IMR-90 (cell line): Measurements from ENCODE around the gene PRELP. TPM values are rescaled to one million over a fixed set of nuclear protein-coding genes. Genes with fewer than 3 reads are reported as not detected.

Source experiments
- ATAC-seq: fragments of 200-7000 bp; cut with Tn5 transposase; 2 replicates; pipeline ENCODE4 v1.9.1; 2020; ENCODE audit warnings: low read depth, mild to moderate bottlenecking, moderate library complexity
- BruUV-seq: library from RNA; stranded (reverse); fragments of 400-500 nt; replicated peaks from 2 replicates; lab custom pipeline; 2021; lab: Mats Ljungman, UMichigan
- CTCF ChIA-PET: fragments of 300-600 bp; formaldehyde crosslinking; extraction: SDS; loops from one replicate; lab custom pipeline; 2021; ENCODE audit warnings: antibody characterized with exemption; lab: Yijun Ruan, JAX
- POLR2A ChIA-PET: fragments of 300-600 bp; sonication (Branson Sonifier 250); formaldehyde crosslinking; loops from one replicate; lab custom pipeline; 2022; ENCODE audit warnings: antibody characterized with exemption; ENCODE audit not compliant: unreplicated experiment; lab: Charles Lee
- DNase-seq: peaks from one replicate; pipeline ENCODE4 v3.0.0; 2013
- H2AFZ ChIP-seq: replicated peaks from 2 replicates; pipeline ENCODE3; 2013; ENCODE audit warnings: low read length, mild to moderate bottlenecking; ENCODE audit not compliant: poor library complexity
- H2AK5ac ChIP-seq: 2 replicates; pipeline ENCODE4 v1.6.1; 2013; ENCODE audit warnings: low read depth, low read length, inconsistent platforms
- H2AK9ac ChIP-seq: replicated peaks from 2 replicates; pipeline ENCODE3; 2013; ENCODE audit warnings: mild to moderate bottlenecking, low read depth, low read length, moderate library complexity; ENCODE audit not compliant: poor library complexity
- H2BK120ac ChIP-seq: 2 replicates; pipeline ENCODE4 v1.6.1; 2013; ENCODE audit warnings: low read depth, low read length, inconsistent platforms
- H2BK15ac ChIP-seq: 3 replicates; pipeline ENCODE4 v1.6.1; 2013; ENCODE audit warnings: low read depth, low read length, inconsistent platforms
- H2BK20ac ChIP-seq: 2 replicates; pipeline ENCODE4 v1.6.1; 2013; ENCODE audit warnings: low read depth, mild to moderate bottlenecking, inconsistent platforms, low read length, moderate library complexity
- H2BK5ac ChIP-seq: 2 replicates; pipeline ENCODE4 v1.6.1; 2013; ENCODE audit warnings: mild to moderate bottlenecking, low read depth, low read length, inconsistent platforms; ENCODE audit not compliant: poor library complexity, severe bottlenecking
- H3K14ac ChIP-seq: replicated peaks from 2 replicates; pipeline ENCODE4 v1.6.1; 2013; ENCODE audit warnings: low read depth, low read length, inconsistent platforms
- H3K18ac ChIP-seq: 2 replicates; pipeline ENCODE4 v1.6.1; 2013; ENCODE audit warnings: low read depth, low read length, control low read depth
- H3K23ac ChIP-seq: 2 replicates; pipeline ENCODE4 v1.6.1; 2013; ENCODE audit warnings: low read depth, low read length, inconsistent platforms
- H3K27ac ChIP-seq: 2 replicates; pipeline ENCODE4 v1.5.1; 2013; ENCODE audit warnings: mild to moderate bottlenecking, control low read depth, low read length; ENCODE audit not compliant: insufficient read depth
- H3K27me3 ChIP-seq: 2 replicates; pipeline ENCODE4 v1.6.1; 2013; ENCODE audit warnings: low read length; ENCODE audit not compliant: control insufficient read depth, insufficient read depth
- H3K36me3 ChIP-seq: 2 replicates; pipeline ENCODE4 v1.6.1; 2013; ENCODE audit warnings: low read length, mixed read lengths; ENCODE audit not compliant: control insufficient read depth, insufficient read depth
- H3K4ac ChIP-seq: 2 replicates; pipeline ENCODE4 v1.6.1; 2013; ENCODE audit warnings: low read depth, low read length, inconsistent platforms
- H3K4me1 ChIP-seq: 2 replicates; pipeline ENCODE4 v1.6.1; 2013; ENCODE audit warnings: low read length, mixed read lengths; ENCODE audit not compliant: control insufficient read depth, insufficient read depth
- H3K4me2 ChIP-seq: 2 replicates; pipeline ENCODE4 v1.6.1; 2013; ENCODE audit warnings: low read depth, mild to moderate bottlenecking, control low read depth, low read length, moderate library complexity
- H3K4me3 ChIP-seq: 2 replicates; pipeline ENCODE4 v1.5.1; 2013; ENCODE audit warnings: low read depth, mild to moderate bottlenecking, control low read depth, low read length, moderate library complexity; ENCODE audit not compliant: insufficient read depth
- H3K56ac ChIP-seq: 2 replicates; pipeline ENCODE4 v1.6.1; 2013; ENCODE audit warnings: low read length, inconsistent platforms; ENCODE audit not compliant: insufficient read depth; ENCODE audit errors: extremely low read depth
- H3K79me1 ChIP-seq, 2 experiments: 2 replicates each; pipeline ENCODE4 v1.6.1; 2013; ENCODE audit warnings: low read length in 2 of 2, inconsistent platforms in 1 of 2, low read depth in 1 of 2
- H3K9ac ChIP-seq: 2 replicates; pipeline ENCODE4 v1.6.1; 2013; ENCODE audit warnings: low read depth, low read length, control low read depth
- H3K9me1 ChIP-seq: 2 replicates; pipeline ENCODE4 v1.6.1; 2013; ENCODE audit warnings: low read length, inconsistent platforms; ENCODE audit not compliant: insufficient read depth
- H3K9me3 ChIP-seq: 2 replicates; pipeline ENCODE4 v1.6.1; 2013; ENCODE audit warnings: low read length; ENCODE audit not compliant: control insufficient read depth, insufficient read depth
- H4K20me1 ChIP-seq: 2 replicates; pipeline ENCODE4 v1.6.1; 2013; ENCODE audit warnings: low read length, inconsistent platforms; ENCODE audit not compliant: insufficient read depth
- H4K5ac ChIP-seq: 2 replicates; pipeline ENCODE4 v1.6.1; 2013; ENCODE audit warnings: mild to moderate bottlenecking, low read depth, low read length, control low read depth
- H4K8ac ChIP-seq, 2 experiments: 2 replicates each; pipeline ENCODE4 v1.6.1; 2013; ENCODE audit warnings: low read depth in 2 of 2, low read length in 2 of 2, control low read depth in 1 of 2, inconsistent platforms in 1 of 2
- H4K91ac ChIP-seq: 2 replicates; pipeline ENCODE4 v1.6.1; 2013; ENCODE audit warnings: low read depth, low read length, inconsistent platforms; ENCODE audit not compliant: insufficient read depth
- CEBPB ChIP-seq: IDR thresholded peaks from 2 replicates; pipeline ENCODE4 v1.6.1; 2012; ENCODE audit warnings: low read depth, low read length, improper control_type of control experiment
- WGBS, 2 experiments: methylation state at CpG; one replicate each; pipeline versions ENCODE4 v1.1.5 to v1.1.7; 2013; ENCODE audit warnings: missing lambda C conversion rate in 2 of 2; ENCODE audit not compliant: insufficient read length in 1 of 2; ENCODE audit errors: extremely low coverage in 2 of 2; 5-methylcytosine and 5-hydroxymethylcytosine counted together
- dilution Hi-C: fragments of 300-500 bp; cut with HindIII; formaldehyde crosslinking; loops from one replicate; pipeline ENCODE4 v1.14.3; 2018; ENCODE audit warnings: low sequenced_read_pairs; ENCODE audit not compliant: unreplicated experiment
- in situ Hi-C: fragments of 300-500 bp; cut with MboI; formaldehyde crosslinking; loops from 3 replicates; pipeline ENCODE4 v1.14.3; 2019; ENCODE audit warnings: low sequenced_read_pairs, inconsistent platforms, mixed read lengths
- intact Hi-C: fragments of 100-400 bp; cut with micrococcal nuclease; formaldehyde crosslinking; loops from 2 replicates; pipeline ENCODE4 v1.10.0; 2022
- polyA plus RNA-seq, 3 experiments: library from polyadenylated mRNA; depleted of rRNA; stranded (reverse); fragments of >200 nt; gene quantifications; 2 replicates each; pipeline ENCODE4 v1.2.3, GENCODE V29; 2012; ENCODE audit warnings: low replicate concordance in 1 of 3
- total RNA-seq: library from RNA; depleted of rRNA; stranded (reverse); fragments of >200 nt; gene quantifications from 2 replicates; pipeline ENCODE4 v1.2.3, GENCODE V29; 2012

PRELP gene
- total and polyA plus RNA-seq, 2 of the 4 experiments (the other 2 are of a cell fraction), result 0.56 TPM; not detected in 1

DNA sequence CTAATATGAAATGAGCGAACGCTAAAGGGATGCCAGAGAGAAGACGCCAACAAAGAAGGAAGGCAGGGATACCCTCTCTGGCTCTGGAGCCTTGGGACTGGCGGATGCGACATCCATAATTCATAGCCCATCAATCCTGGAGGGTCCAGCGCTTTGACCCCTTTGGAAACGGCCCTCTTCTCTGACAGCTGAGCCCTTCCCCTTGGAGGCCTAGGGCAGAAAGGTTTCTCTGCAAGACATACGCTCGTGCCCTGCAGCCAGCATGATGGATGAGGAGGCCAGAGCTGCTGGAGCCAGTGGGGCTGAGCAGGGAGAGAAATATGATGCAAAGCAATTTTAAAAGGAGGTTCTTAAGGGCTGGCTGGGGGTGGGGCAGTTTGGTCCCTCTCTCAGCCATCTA lies 40.6 kb downstream of the PRELP start:
- Histone ChIP-seq H3K4me1 (peaks cover 33% of the 10 kb centered on the region), H3K4me3 (no peak overlapping the region), H2AK9ac (no peak overlapping the region), H3K9ac (no peak overlapping the region), H3K36me3 (no peaks in the 10 kb centered on the region), H3K9me3 (no peaks in the 10 kb centered on the region), H4K20me1 (no peaks in the 10 kb centered on the region), H4K91ac (no peak overlapping the region), H4K5ac (no peak overlapping the region), H3K56ac (no peak overlapping the region), H4K8ac (no peak overlapping the region), H3K23ac (no peak overlapping the region), H3K9me1 (peaks cover 39% of the 10 kb centered on the region), H3K14ac (no peak overlapping the region), H2BK120ac (no peak overlapping the region), H2AFZ (peak overlapping the region; percentile 29), H3K4me2 (no peak overlapping the region), H2BK5ac (no peak overlapping the region), H2BK20ac (no peak overlapping the region), H3K18ac (no peak overlapping the region), H3K4ac (peak overlapping the region; percentile 16; the same call in 1 of the 2 replicates), H3K79me1 (peaks cover 9 to 32% of the 10 kb centered on the region in 2 experiments; a peak in 3 of 4 replicates), H2AK5ac (peak overlapping the region; percentile 17; the same call in 1 of the 2 replicates), H3K27me3 (no peaks in the 10 kb centered on the region), H3K27ac (no peak overlapping the region), H2BK15ac (0 out of 3 replicates have a peak overlapping the region, but pooled peaks have one; percentile 23)
- dilution Hi-C loops, result no loop called here
- ATAC-seq (no peak), DNase-seq (no peak)
- in situ Hi-C loops, result no loop called here
- no peak for TF ChIP-seq CEBPB
- no CpG with 5 or more reads among the region's 9 CpGs for WGBS, 2 experiments
- POLR2A ChIA-PET, result no interaction called here
- intact Hi-C loops, result no loop called here
- CTCF ChIA-PET, result interaction anchor here (0.6 kb wide), 1 partner anchor 11 kb away, joined by 3 read pairs; no protein-coding TSS in a partner anchor
- BruUV-seq, result no TSS peak
